Activated CD4-positive, alpha-beta T cell treated with anti-CD3 and anti-CD28 coated beads, Interleukin-2, amount 10 ng/mL, durations not matched to agents 7 days and 5 days (primary cell): ENCODE data around the gene ATG16L1. TPM values are rescaled to one million over a fixed set of nuclear protein-coding genes. Genes with fewer than 3 reads are reported as not detected.
A peak's percentile ranks its signal among the peaks of the same experiment; 100 is the strongest.

ENCODE experiments used
- CTCF ChIA-PET: fragments of 350-600 bp; sonication (Branson Sonifier 250); formaldehyde crosslinking; loops from one replicate; lab custom pipeline; 2021; ENCODE audit warnings: antibody characterized with exemption; lab: Charles Lee
- POLR2A ChIA-PET: fragments of 350-600 bp; sonication (Branson Sonifier 250); formaldehyde crosslinking; loops from one replicate; lab custom pipeline; 2021; ENCODE audit warnings: antibody characterized with exemption; lab: Charles Lee
- DNase-seq: peaks from one replicate; pipeline ENCODE4 v3.0.0-alpha.2; 2020
- H3K27ac Mint-ChIP-seq: one replicate; pipeline ENCODE4 v1.8.0; 2021; ENCODE audit warnings: mild to moderate bottlenecking, moderate library complexity, mixed read lengths
- H3K27me3 Mint-ChIP-seq: one replicate; pipeline ENCODE4 v1.8.0; 2021; ENCODE audit warnings: mixed read lengths
- H3K36me3 Mint-ChIP-seq: one replicate; pipeline ENCODE4 v1.8.0; 2021; ENCODE audit warnings: low read depth, mixed read lengths
- H3K4me1 Mint-ChIP-seq: one replicate; pipeline ENCODE4 v1.8.0; 2021; ENCODE audit warnings: mixed read lengths
- H3K4me3 Mint-ChIP-seq: one replicate; pipeline ENCODE4 v1.8.0; 2021; ENCODE audit warnings: mild to moderate bottlenecking, moderate library complexity, mixed read lengths
- H3K9me3 Mint-ChIP-seq: one replicate; pipeline ENCODE4 v1.8.0; 2021; ENCODE audit warnings: mixed read lengths
- total RNA-seq, 2 experiments: library from RNA; stranded (reverse); gene quantifications; one replicate each; pipeline ENCODE4 v1.2.3, GENCODE V29; 2021

Gene ATG16L1
- total RNA-seq, 2 experiments from 2014 or later, result 52.6 to 55.4 TPM

GRCh38 chr2:233213975-233214374, 37.5 kb upstream of the ATG16L1 start:
- Mint-ChIP-seq H3K4me3 (no peak overlapping the region), H3K27ac (no peak overlapping the region), H3K36me3 (peaks cover 4% of the 10 kb centered on the region), H3K27me3 (no peaks in the 10 kb centered on the region), H3K9me3 (peaks cover under 1% of the 10 kb centered on the region), H3K4me1 (peaks cover 6% of the 10 kb centered on the region)
- POLR2A ChIA-PET, result no interaction called here
- CTCF ChIA-PET, result no interaction called here
- no peak for DNase-seq

GRCh38 chr2:233217892-233218377, 33.5 kb upstream of the ATG16L1 start:
- peaks cover 4% of the 10 kb centered on the region for H3K9me3 Mint-ChIP-seq
- peaks cover 2% of the 10 kb centered on the region for H3K36me3 Mint-ChIP-seq
- no peak overlapping the region for H3K4me3 Mint-ChIP-seq
- no peaks in the 10 kb centered on the region for H3K27me3 Mint-ChIP-seq
- no peak overlapping the region for H3K27ac Mint-ChIP-seq
- no peak for DNase-seq
- ChIA-PET POLR2A (no interaction called here), CTCF (interaction anchor here (0.5 to 1.2 kb wide), 4 partner anchors 25 to 599 kb away, joined by 3 read pairs; partner anchors contain the start of gene ATG16L1)
- no peaks in the 10 kb centered on the region for H3K4me1 Mint-ChIP-seq

DNA sequence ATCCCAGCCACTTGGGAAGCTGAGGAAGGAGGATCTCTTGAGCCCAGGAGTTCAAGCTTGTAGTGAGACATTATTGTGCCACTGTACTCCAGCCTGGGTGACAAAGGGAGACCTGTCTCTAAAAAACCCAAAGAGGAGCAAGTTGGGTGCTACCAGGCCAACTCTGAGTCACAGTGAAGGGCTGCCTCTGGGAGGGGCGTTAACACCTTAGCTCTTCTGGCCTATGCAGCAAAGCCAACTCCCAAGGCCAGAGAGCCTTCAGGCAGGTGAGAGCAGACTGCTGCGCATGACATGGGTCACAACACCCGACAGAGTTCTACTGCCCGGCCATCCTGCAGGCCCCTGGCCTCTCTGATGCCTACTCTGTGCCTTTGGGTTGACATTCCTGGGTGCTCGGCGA, 32.6 kb upstream of the ATG16L1 start:
- ChIA-PET CTCF (interaction anchor here (0.6 to 1.2 kb wide), 3 partner anchors 11 to 33 kb away, joined by 3 to 4 read pairs (median 3); partner anchors contain the start of gene ATG16L1), POLR2A (no interaction called here)
- Mint-ChIP-seq H3K27me3 (no peaks in the 10 kb centered on the region), H3K4me1 (no peaks in the 10 kb centered on the region), H3K27ac (peak overlapping the region; percentile 58), H3K9me3 (peaks cover 4% of the 10 kb centered on the region), H3K36me3 (peaks cover 2% of the 10 kb centered on the region), H3K4me3 (no peak overlapping the region)
- DNase-seq, result no peak

DNA sequence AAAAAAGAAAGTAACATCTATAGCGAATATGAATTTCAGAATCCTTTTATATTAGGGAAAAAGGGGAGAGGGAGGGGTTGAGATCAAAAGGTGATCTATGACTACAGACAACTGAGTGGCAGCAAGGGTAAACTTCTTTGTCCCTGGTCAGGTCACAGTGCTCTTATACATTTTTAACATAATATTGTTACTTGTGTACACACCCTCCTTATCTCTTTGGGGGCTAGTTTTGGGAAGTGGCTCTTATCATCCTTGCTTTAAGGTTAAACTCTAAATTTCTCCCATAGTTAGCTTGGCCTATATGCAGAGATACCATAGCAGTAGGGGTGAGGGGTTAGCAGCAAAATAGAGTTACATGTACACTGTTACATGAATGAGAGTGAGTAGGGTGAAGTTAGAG, 31.6 kb upstream of the ATG16L1 start:
- H3K27me3 Mint-ChIP-seq, result peaks cover 2% of the 10 kb centered on the region
- peaks cover 4% of the 10 kb centered on the region for H3K9me3 Mint-ChIP-seq
- DNase-seq, result no peak
- H3K4me3 Mint-ChIP-seq, result no peak overlapping the region
- ChIA-PET POLR2A (no interaction called here), CTCF (interaction anchor here (0.6 kb wide), 1 partner anchor 14 kb away, joined by 3 read pairs; no protein-coding TSS in a partner anchor)
- H3K36me3 Mint-ChIP-seq, result peaks cover 2% of the 10 kb centered on the region
- no peaks in the 10 kb centered on the region for H3K4me1 Mint-ChIP-seq
- H3K27ac Mint-ChIP-seq, result no peak overlapping the region

DNA sequence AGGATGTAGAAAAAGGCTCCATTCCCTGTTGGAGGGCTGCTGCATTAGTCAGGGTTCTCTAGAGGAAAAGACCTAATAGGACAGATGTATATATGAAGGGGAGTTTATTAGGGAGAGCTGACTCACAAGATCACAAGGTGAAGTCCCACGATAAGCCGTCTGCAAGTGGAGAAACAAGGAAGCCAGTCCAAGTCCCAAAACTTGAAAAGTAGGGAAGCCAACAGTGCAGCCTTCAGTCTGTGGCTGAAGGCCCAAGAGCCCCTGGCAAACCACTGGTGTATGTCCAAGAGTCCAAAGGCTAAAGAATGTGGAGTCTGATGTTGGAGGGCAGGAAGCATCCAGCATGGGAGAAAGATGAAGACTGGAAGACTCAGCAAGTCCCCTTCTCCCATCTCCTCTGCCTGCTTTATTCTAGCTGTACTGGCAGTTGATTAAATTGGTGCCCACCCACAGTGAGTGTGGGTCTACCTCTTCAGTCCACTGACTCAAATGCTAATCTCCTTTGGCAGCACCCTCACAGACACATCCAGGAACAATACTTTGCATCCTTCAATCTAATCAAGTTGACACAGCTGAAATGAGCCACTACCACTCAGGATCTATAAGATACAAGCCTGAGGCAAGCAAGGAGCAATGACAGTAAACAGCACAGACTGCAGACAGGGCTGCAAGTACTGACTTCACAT, 30.0 kb upstream of the ATG16L1 start:
- peaks cover 4% of the 10 kb centered on the region for H3K9me3 Mint-ChIP-seq
- H3K4me3 Mint-ChIP-seq, result no peak overlapping the region
- H3K27me3 Mint-ChIP-seq, result peaks cover 4% of the 10 kb centered on the region
- H3K27ac Mint-ChIP-seq, result peak overlapping the region; percentile 38
- ChIA-PET CTCF (no interaction called here), POLR2A (no interaction called here)
- no peak for DNase-seq
- H3K4me1 Mint-ChIP-seq, result peaks cover 11% of the 10 kb centered on the region
- peaks cover 6% of the 10 kb centered on the region for H3K36me3 Mint-ChIP-seq

DNA sequence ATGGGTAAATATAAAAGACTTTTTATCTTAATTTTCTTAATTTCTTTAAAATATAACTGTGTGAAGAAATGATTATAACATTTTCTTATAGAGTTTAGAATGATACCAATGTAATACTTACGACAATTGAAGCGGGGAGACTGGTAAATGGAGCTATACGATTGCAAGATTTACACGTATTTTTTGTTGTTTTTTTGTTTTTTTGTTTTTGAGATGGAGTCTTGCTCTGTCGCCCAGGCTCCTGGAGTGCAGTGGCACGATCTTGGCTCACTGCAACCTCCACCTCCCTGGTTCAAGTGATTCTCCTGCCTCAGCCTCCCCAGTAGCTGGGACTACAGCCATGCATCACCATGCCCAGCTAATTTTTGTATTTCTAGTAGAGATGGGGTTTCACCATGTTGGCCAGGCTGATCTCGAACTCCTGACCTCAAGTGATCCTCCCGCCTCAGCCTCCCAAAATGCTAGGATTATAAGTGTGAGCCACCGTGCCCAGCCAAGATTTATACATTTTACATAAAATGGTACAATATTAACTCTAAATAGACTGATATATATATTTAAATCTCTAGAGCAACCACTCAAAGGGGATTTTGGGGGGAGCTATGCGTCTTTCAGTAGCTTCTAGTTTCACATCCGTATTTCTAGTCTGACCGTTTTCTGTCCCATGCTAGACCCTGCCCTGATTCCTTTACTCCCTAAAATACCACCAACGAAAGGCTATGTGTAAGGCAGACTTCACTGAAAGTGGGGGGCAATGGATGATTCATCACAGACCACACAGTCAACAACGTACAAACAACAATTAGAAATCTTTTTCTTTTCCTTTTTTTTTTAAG, 28.2 kb upstream of the ATG16L1 start:
- CTCF ChIA-PET, result interaction anchor here (0.6 to 2.8 kb wide), 5 partner anchors 11 to 240 kb away, joined by 3 to 11 read pairs (median 4); partner anchors contain the start of gene ATG16L1
- Mint-ChIP-seq H3K4me3 (no peak overlapping the region), H3K4me1 (peaks cover 14% of the 10 kb centered on the region), H3K27me3 (peaks cover 4% of the 10 kb centered on the region), H3K36me3 (peaks cover 6% of the 10 kb centered on the region), H3K9me3 (peaks cover 4% of the 10 kb centered on the region), H3K27ac (no peak overlapping the region)
- no peak for DNase-seq
- POLR2A ChIA-PET, result no interaction called here

DNA sequence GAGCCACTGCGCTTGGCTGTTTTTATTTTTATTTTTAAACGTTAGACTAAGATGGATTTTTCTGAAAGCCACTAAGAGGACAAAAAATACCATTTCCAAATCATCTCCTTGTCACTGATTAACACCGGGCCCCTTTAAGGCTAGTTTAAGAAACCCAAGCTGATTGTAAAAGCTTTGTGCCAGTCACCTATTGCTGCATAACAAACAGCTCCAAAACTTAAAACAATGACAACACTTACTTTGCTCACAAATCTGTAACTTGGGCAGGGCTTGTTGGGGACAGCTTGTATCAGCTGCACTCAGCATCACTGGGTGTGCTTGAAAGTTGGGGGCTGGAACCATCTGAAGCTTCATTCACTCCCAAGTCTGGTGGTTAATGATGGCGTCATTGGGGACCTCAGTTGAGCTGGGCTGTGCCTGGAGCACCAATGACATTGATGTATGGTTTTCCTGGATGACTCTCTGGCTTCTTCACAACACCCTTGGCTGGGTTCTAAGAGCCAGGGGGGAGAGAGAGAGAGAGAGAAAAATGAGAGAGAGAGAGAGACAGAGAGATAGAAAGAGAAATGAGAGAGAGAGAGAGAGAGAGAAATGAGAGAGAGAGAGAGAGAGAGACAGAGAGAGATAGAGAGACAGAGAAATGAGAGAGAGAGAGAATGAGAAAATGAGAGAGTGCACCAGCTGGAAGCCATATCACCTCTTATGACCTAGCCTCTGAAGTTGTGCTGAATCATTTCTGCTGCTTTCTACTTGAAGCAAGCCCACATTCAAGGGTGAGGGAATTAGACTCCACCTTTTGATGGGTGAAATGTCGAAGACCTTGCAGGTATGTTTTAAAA, 26.0 kb upstream of the ATG16L1 start:
- POLR2A ChIA-PET, result no interaction called here
- DNase-seq, result no peak

GRCh38 chr2:233226511-233227031, 24.9 kb upstream of the ATG16L1 start:
- CTCF ChIA-PET, result no interaction called here
- H3K9me3 Mint-ChIP-seq, result no peaks in the 10 kb centered on the region

More for the DNA sequence above, 26.0 kb upstream of the ATG16L1 start:
- Mint-ChIP-seq H3K27ac (no peak overlapping the region), H3K36me3 (peaks cover 4% of the 10 kb centered on the region), H3K4me1 (peaks cover 20% of the 10 kb centered on the region), H3K27me3 (peaks cover 4% of the 10 kb centered on the region), H3K4me3 (no peak overlapping the region), H3K9me3 (no peaks in the 10 kb centered on the region)
- CTCF ChIA-PET, result interaction anchor here (1.0 to 2.8 kb wide), 2 partner anchors 8 to 26 kb away, joined by 3 to 11 read pairs; partner anchors contain the start of gene ATG16L1

GRCh38 chr2:233227346-233227978, 24.0 kb upstream of the ATG16L1 start:
- H3K9me3 Mint-ChIP-seq, result no peaks in the 10 kb centered on the region
- peaks cover 4% of the 10 kb centered on the region for H3K36me3 Mint-ChIP-seq
- CTCF ChIA-PET, result no interaction called here
- POLR2A ChIA-PET, result no interaction called here
- peaks cover 35% of the 10 kb centered on the region for H3K4me1 Mint-ChIP-seq
- H3K27me3 Mint-ChIP-seq, result peaks cover 4% of the 10 kb centered on the region
- no peak overlapping the region for H3K27ac Mint-ChIP-seq
- no peak overlapping the region for H3K4me3 Mint-ChIP-seq
- DNase-seq, result no peak

More at GRCh38 chr2:233226511-233227031, 24.9 kb upstream of the ATG16L1 start:
- H3K36me3 Mint-ChIP-seq, result peaks cover 4% of the 10 kb centered on the region
- peaks cover 4% of the 10 kb centered on the region for H3K27me3 Mint-ChIP-seq
- POLR2A ChIA-PET, result no interaction called here
- no peak overlapping the region for H3K4me3 Mint-ChIP-seq
- no peak overlapping the region for H3K27ac Mint-ChIP-seq
- no peak for DNase-seq
- peaks cover 29% of the 10 kb centered on the region for H3K4me1 Mint-ChIP-seq

GRCh38 chr2:233228376-233228775, 23.1 kb upstream of the ATG16L1 start:
- Mint-ChIP-seq H3K9me3 (no peaks in the 10 kb centered on the region), H3K27me3 (peaks cover 4% of the 10 kb centered on the region), H3K4me1 (peaks cover 38% of the 10 kb centered on the region), H3K4me3 (no peak overlapping the region), H3K36me3 (peaks cover 4% of the 10 kb centered on the region), H3K27ac (no peak overlapping the region)
- POLR2A ChIA-PET, result no interaction called here
- CTCF ChIA-PET, result interaction anchor here (2.5 kb wide), 1 partner anchor 23 kb away, joined by 8 read pairs; the partner anchor contains the start of gene ATG16L1
- no peak for DNase-seq

DNA sequence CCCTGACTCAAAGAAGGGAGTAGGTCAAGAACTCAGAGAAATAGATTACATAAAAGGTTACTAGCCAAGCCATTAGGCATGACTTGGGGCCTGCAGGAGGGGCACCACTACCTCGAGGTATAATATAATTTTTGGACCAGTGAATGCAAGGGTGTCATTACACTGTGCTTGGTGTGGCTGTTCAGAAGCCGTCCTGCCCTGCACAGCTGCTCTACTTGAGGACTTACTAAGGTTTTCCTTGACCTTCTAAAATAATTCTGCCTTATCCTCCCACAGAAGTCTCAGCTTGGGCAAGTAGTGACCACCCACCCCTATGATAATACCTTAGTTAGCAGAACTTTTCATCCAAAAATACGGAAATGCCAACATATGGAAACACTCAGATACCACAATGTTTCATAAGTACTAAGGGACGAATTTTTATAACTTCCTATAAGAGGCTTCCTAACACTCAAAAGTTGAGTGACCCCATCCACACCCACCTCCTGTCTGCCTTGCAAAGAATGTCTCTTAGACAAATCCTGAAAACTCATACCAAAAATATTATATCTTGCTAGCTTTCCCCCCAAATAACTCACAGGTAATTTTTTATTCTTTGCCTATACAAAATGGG, 17.7 kb upstream of the ATG16L1 start:
- no peaks in the 10 kb centered on the region for H3K9me3 Mint-ChIP-seq
- CTCF ChIA-PET, result interaction anchor here (0.7 to 1.4 kb wide), 8 partner anchors 9 to 219 kb away, joined by 3 to 4 read pairs (median 3); no protein-coding TSS in a partner anchor
- peaks cover 57% of the 10 kb centered on the region for H3K4me1 Mint-ChIP-seq
- POLR2A ChIA-PET, result no interaction called here
- no peak overlapping the region for H3K4me3 Mint-ChIP-seq
- no peaks in the 10 kb centered on the region for H3K27me3 Mint-ChIP-seq
- peaks cover 9% of the 10 kb centered on the region for H3K36me3 Mint-ChIP-seq
- peak overlapping the region; percentile 86 for H3K27ac Mint-ChIP-seq
- no peak for DNase-seq
